K562 (cell line): ENCODE results near the gene HFE. TPM values are rescaled to one million over a fixed set of nuclear protein-coding genes. Genes with fewer than 3 reads are reported as not detected.

Experiments used
- ATAC-seq: fragments of 200-7000 bp; cut with Tn5 transposase; 3 replicates; pipeline ENCODE4 v1.9.1; 2020; ENCODE audit warnings: moderate library complexity
- BruUV-seq: library from RNA; stranded (reverse); fragments of 400-500 nt; replicated peaks from 2 replicates; lab custom pipeline; 2021; lab: Mats Ljungman, UMichigan
- CTCF ChIA-PET: fragments of 300-600 bp; formaldehyde crosslinking; extraction: SDS; loops from one replicate; lab custom pipeline; 2021; ENCODE audit warnings: low intra/inter-chr PET ratio; lab: Yijun Ruan, JAX
- POLR2A ChIA-PET: fragments of 300-600, 350-650 bp; sonication (Branson Sonifier 250); formaldehyde crosslinking; extraction: SDS; loops from one replicate; lab custom pipeline; 2021; ENCODE audit warnings: antibody characterized with exemption, inconsistent platforms; lab: Yijun Ruan, JAX
- DNase-seq, 4 experiments: peaks; one replicate each; pipeline versions ENCODE4 v3.0.0 to v3.0.0-alpha.2; 2011 to 2018; ENCODE audit warnings: low spot score in 3 of 4, mixed read lengths in 3 of 4; ENCODE audit errors: extremely low read depth in 1 of 4
- FAIRE-seq: peaks from 2 replicates; lab custom pipeline; 2011; peaks lifted over from hg19 to GRCh38; lab: Jason Lieb, UNC
- H2AFZ ChIP-seq: 2 replicates; pipeline ENCODE4 v1.6.0; 2011; ENCODE audit warnings: low read depth, low read length, control low read depth, inconsistent platforms
- H3K27ac ChIP-seq: fragments of 200-600 bp; 3 replicates; pipeline ENCODE4 v1.8.0; 2011; ENCODE audit warnings: low read depth, mild to moderate bottlenecking, control low read depth, inconsistent platforms, low read length, moderate library complexity, mixed read lengths; ENCODE audit errors: extremely low read depth
- H3K27me3 ChIP-seq, 2 experiments: fragments of 300-600 bp in 1 of 2; 2 replicates in 1 of 2; 3 replicates in 1 of 2; pipeline versions ENCODE4 v1.6.0 to v1.8.0; 2011; ENCODE audit warnings: inconsistent platforms in 2 of 2, low read length in 2 of 2, mild to moderate bottlenecking in 1 of 2, mixed read lengths in 1 of 2, moderate library complexity in 1 of 2; ENCODE audit not compliant: control insufficient read depth in 2 of 2, insufficient read depth in 2 of 2
- H3K36me3 ChIP-seq: fragments of 300-600 bp; 3 replicates; pipeline ENCODE4 v1.8.0; 2011; ENCODE audit warnings: mild to moderate bottlenecking, low read length, inconsistent platforms; ENCODE audit not compliant: control insufficient read depth, insufficient read depth
- H3K4me1 ChIP-seq, 2 experiments: fragments of 200-600 bp in 1 of 2; replicated peaks in 1 of 2; 2 replicates in 1 of 2; 3 replicates in 1 of 2; pipeline versions ENCODE4 v1.5.1 to v1.8.0; 2011; ENCODE audit warnings: inconsistent platforms in 2 of 2, low read length in 2 of 2, mild to moderate bottlenecking in 1 of 2, mixed read lengths in 1 of 2, moderate library complexity in 1 of 2; ENCODE audit not compliant: control insufficient read depth in 2 of 2, insufficient read depth in 2 of 2
- H3K4me2 ChIP-seq: 2 replicates; pipeline ENCODE4 v1.6.1; 2011; ENCODE audit warnings: low read length, control low read depth, inconsistent platforms, mixed read lengths; ENCODE audit not compliant: insufficient read depth
- H3K4me3 ChIP-seq: fragments of 200-600 bp; sonication (generic), shearing (Covaris generic); 2 replicates; pipeline ENCODE4 v1.5.1; 2016; ENCODE audit warnings: control low read depth, inconsistent platforms
- H3K79me2 ChIP-seq: fragments of 200-600 bp; 3 replicates; pipeline ENCODE4 v1.8.0; 2011; ENCODE audit warnings: low read length, inconsistent platforms; ENCODE audit not compliant: control insufficient read depth, insufficient read depth
- H3K9ac ChIP-seq, 2 experiments: 2 replicates each; pipeline versions ENCODE4 v1.6.0 to v1.6.1; 2011; ENCODE audit warnings: low read depth in 2 of 2, low read length in 2 of 2, control low read depth in 1 of 2, inconsistent platforms in 1 of 2, mild to moderate bottlenecking in 1 of 2, mixed read lengths in 1 of 2; ENCODE audit not compliant: insufficient read depth in 1 of 2
- H3K9me1 ChIP-seq: one replicate; pipeline ENCODE4 v1.6.0; 2011; ENCODE audit warnings: inconsistent platforms, mild to moderate bottlenecking, low read length, moderate library complexity; ENCODE audit not compliant: control insufficient read depth, insufficient read depth
- H3K9me3 ChIP-seq: replicated peaks from 2 replicates; pipeline ENCODE4 v1.5.1; 2011; ENCODE audit warnings: low read depth, low read length, inconsistent platforms; ENCODE audit not compliant: control insufficient read depth, insufficient read depth
- H4K20me1 ChIP-seq: replicated peaks from 2 replicates; pipeline ENCODE4 v1.6.1; 2011; ENCODE audit warnings: low read length, inconsistent platforms, mixed read lengths; ENCODE audit not compliant: control insufficient read depth, insufficient read depth
- CBX3 ChIP-seq, 2 experiments: IDR thresholded peaks; 1 replicate in 1 of 2; 2 replicates in 1 of 2; pipeline ENCODE4 v1.6.1; 2012; ENCODE audit warnings: inconsistent platforms in 2 of 2, low read length in 2 of 2, borderline replicate concordance in 1 of 2, control low read depth in 1 of 2
- CREM ChIP-seq: IDR thresholded peaks from 2 replicates; pipeline ENCODE4 v1.6.1; 2014; ENCODE audit warnings: antibody characterized with exemption, low read depth
- NR2C1 ChIP-seq, 2 experiments: fragments of 450-650 bp; IDR thresholded peaks; 2 replicates each; pipeline ENCODE4 v1.6.1; 2017; ENCODE audit warnings: mild to moderate bottlenecking in 2 of 2, antibody characterized with exemption in 1 of 2, inconsistent platforms in 1 of 2, missing compliant biosample characterization in 1 of 2, missing genetic modification characterization in 1 of 2
- PTTG1 ChIP-seq: fragments of 450-650 bp; IDR thresholded peaks from 2 replicates; pipeline ENCODE4 v1.6.1; 2016; ENCODE audit warnings: low read depth, mild to moderate bottlenecking, missing genetic modification characterization, missing compliant biosample characterization
- SRSF9 ChIP-seq: fragments of 200-400 bp; formaldehyde crosslinking; IDR thresholded peaks from 2 replicates; pipeline ENCODE4 v1.6.1; 2017; ENCODE audit warnings: low read depth, low read length, borderline replicate concordance
- ZC3H4 ChIP-seq: sonication (generic); formaldehyde crosslinking; IDR thresholded peaks from 2 replicates; pipeline ENCODE4 v1.9.0; 2021; ENCODE audit warnings: missing genetic modification reagents, borderline replicate concordance
- ZNF717 ChIP-seq: fragments of 250-450 bp; sonication (Bioruptor Pico); IDR thresholded peaks from 2 replicates; pipeline ENCODE4 v1.5.0; 2021
- ZNF778 ChIP-seq: fragments of 450-650 bp; formaldehyde crosslinking; IDR thresholded peaks from 2 replicates; pipeline ENCODE4 v1.4.0; 2020; ENCODE audit warnings: mild to moderate bottlenecking, moderate library complexity
- WGBS: fragments of 100-300 bp; shearing (Covaris generic); methylation state at CpG from one replicate; pipeline ENCODE4 v1.1.6; 2016; ENCODE audit warnings: low coverage, mixed read lengths; ENCODE audit not compliant: insufficient coverage; ENCODE audit errors: missing lambda C conversion rate; 5-methylcytosine and 5-hydroxymethylcytosine counted together
- in situ Hi-C: fragments of 300-500 bp; cut with MboI; formaldehyde crosslinking; loops from 4 replicates; pipeline ENCODE4 v1.15.0; 2018; ENCODE audit warnings: inconsistent platforms, mixed read lengths
- intact Hi-C: fragments of 100-400 bp; cut with micrococcal nuclease; formaldehyde crosslinking; loops from 2 replicates; pipeline ENCODE4 v1.14.2; 2022
- polyA plus RNA-seq, 8 experiments: library from polyadenylated mRNA; depleted of rRNA in 4 of 8; stranded (reverse) in 5 of 8; unstranded in 3 of 8; fragments of >200 nt; fragmentation: Nextera tagmentation in 2 of 8; fragmentation: Illumina TruSeq in 1 of 8; extraction: Ambion mirVana in 2 of 8; extraction: Trizol in 1 of 8; gene quantifications; 2 replicates each; pipeline versions ENCODE4 v1.2.1 to v1.2.3, GENCODE V29; 2011 to 2014; ENCODE audit warnings: inconsistent platforms in 1 of 8, missing spikeins in 1 of 8
- total RNA-seq, 7 experiments: library from RNA; depleted of rRNA in 6 of 7; stranded (reverse); fragments of >200 nt in 6 of 7; fragmentation: Illumina TruSeq in 2 of 7; extraction: Trizol in 2 of 7; gene quantifications; 2 replicates each; pipeline versions ENCODE4 v1.2.1 to v1.2.3, GENCODE V29; 2011 to 2021; ENCODE audit warnings: low replicate concordance in 1 of 7
- TF ChIP-seq, protein P1 (sequence below): fragments of 250-450 bp; sonication (Bioruptor Pico); IDR thresholded peaks from 2 replicates; pipeline ENCODE4 v1.5.0; 2020; ENCODE audit warnings: mild to moderate bottlenecking, borderline replicate concordance
- TF ChIP-seq, protein P2 (sequence below): sonication (generic); formaldehyde crosslinking; IDR thresholded peaks from 2 replicates; pipeline ENCODE4 v1.8.1; 2023; ENCODE audit warnings: mild to moderate bottlenecking, missing genetic modification reagents

The HFE gene
- total and polyA plus RNA-seq, 9 of the 15 experiments (the other 6 are each of a cell fraction or from before 2014, with no cell fraction given) = 0.14 to 1.2 (median 0.76) TPM

- TF ChIP-seq, protein P1, sequence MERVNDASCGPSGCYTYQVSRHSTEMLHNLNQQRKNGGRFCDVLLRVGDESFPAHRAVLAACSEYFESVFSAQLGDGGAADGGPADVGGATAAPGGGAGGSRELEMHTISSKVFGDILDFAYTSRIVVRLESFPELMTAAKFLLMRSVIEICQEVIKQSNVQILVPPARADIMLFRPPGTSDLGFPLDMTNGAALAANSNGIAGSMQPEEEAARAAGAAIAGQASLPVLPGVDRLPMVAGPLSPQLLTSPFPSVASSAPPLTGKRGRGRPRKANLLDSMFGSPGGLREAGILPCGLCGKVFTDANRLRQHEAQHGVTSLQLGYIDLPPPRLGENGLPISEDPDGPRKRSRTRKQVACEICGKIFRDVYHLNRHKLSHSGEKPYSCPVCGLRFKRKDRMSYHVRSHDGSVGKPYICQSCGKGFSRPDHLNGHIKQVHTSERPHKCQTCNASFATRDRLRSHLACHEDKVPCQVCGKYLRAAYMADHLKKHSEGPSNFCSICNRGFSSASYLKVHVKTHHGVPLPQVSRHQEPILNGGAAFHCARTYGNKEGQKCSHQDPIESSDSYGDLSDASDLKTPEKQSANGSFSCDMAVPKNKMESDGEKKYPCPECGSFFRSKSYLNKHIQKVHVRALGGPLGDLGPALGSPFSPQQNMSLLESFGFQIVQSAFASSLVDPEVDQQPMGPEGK = no peak
- TF ChIP-seq ZNF778 (CRISPR knock-in tag) = no peak
- TF ChIP-seq PTTG1 (tag) = peak; percentile 69; the same call in 1 of the 2 replicates
- no peak for TF ChIP-seq ZC3H4 (CRISPR knock-in tag)
- no peak for TF ChIP-seq NR2C1 (IDR thresholded peaks at IDR 0.05)
- TF ChIP-seq NR2C1 (tag; IDR thresholded peaks at IDR 0.05) = 0 out of 2 replicates have a peak, but pooled peaks have one; percentile 24
- TF ChIP-seq ZNF717 = no peak
- TF ChIP-seq SRSF9 = no peak
Observed at GRCh38 chr6:26041946-26042345, 45.3 kb upstream of the HFE start (continued).

GRCh38 chr6:26043384-26044139, 43.7 kb upstream of the HFE start:
- WGBS = 92% methylated on average over 32 of the region's 32 CpGs
- intact Hi-C loops (no loop called here), in situ Hi-C loops (no loop called here)
- peak in 1 of 4 experiments; percentile 53 for DNase-seq
- ChIA-PET CTCF (no interaction called here), POLR2A (interaction anchor here (0.7 to 23.0 kb wide), 7 partner anchors 9 to 274 kb away, joined by 3 to 597 read pairs (median 4); a partner anchor contains a TSS)
- H3K27ac ChIP-seq = no peak overlapping the region
- H3K9me3 ChIP-seq = peaks cover 18% of the 10 kb centered on the region
- no peak for ATAC-seq
- FAIRE-seq = no peak
- H3K4me3 ChIP-seq = no peak overlapping the region
- H3K79me2 ChIP-seq = no peaks in the 10 kb centered on the region
- H4K20me1 ChIP-seq = no peaks in the 10 kb centered on the region
- H3K9me1 ChIP-seq = no peaks in the 10 kb centered on the region
- TF ChIP-seq CBX3 (IDR thresholded peaks at IDR 0.05; ENCODE audit: borderline replicate concordance in 1 of 2, low read length in 2 of 2) (peak in 1 of 2 experiments; percentile 51; a peak in 1 of 3 replicates), CREM (no peak)
- TF ChIP-seq, protein P2, sequence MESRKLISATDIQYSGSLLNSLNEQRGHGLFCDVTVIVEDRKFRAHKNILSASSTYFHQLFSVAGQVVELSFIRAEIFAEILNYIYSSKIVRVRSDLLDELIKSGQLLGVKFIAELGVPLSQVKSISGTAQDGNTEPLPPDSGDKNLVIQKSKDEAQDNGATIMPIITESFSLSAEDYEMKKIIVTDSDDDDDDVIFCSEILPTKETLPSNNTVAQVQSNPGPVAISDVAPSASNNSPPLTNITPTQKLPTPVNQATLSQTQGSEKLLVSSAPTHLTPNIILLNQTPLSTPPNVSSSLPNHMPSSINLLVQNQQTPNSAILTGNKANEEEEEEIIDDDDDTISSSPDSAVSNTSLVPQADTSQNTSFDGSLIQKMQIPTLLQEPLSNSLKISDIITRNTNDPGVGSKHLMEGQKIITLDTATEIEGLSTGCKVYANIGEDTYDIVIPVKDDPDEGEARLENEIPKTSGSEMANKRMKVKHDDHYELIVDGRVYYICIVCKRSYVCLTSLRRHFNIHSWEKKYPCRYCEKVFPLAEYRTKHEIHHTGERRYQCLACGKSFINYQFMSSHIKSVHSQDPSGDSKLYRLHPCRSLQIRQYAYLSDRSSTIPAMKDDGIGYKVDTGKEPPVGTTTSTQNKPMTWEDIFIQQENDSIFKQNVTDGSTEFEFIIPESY (CRISPR knock-in tag) = peak; percentile 90
- H2AFZ ChIP-seq = no peak overlapping the region
- H3K36me3 ChIP-seq = no peaks in the 10 kb centered on the region
- no peak overlapping the region for H3K9ac ChIP-seq
- no peaks in the 10 kb centered on the region for H3K27me3 ChIP-seq
- H3K4me1 ChIP-seq = peaks cover 0 to 8% of the 10 kb centered on the region in 2 experiments; a peak in 1 of 5 replicates
- no peak overlapping the region for H3K4me2 ChIP-seq
- BruUV-seq = no TSS peak
